Measurements from ENCODE around the gene RBM10. TPM values are rescaled to one million over a fixed set of nuclear protein-coding genes. Genes with fewer than 3 reads are reported as not detected.

The RBM10 gene
- total RNA-seq, 1 donor from 2014 or later, result 27.8 TPM

GRCh38 chrX:47180346-47180745, 35.3 kb downstream of the RBM10 start:
- TF ChIP-seq CTCF (IDR thresholded peaks at IDR 0.05; ENCODE audit: borderline replicate concordance), result no peak
- no peaks in the 10 kb centered on the region for H3K4me1 ChIP-seq
- DNase-seq, result no peak
- intact Hi-C loops (cut with micrococcal nuclease), result no loop called here
- H3K27me3 ChIP-seq (ENCODE audit: low read depth), result no peaks in the 10 kb centered on the region
- no peak overlapping the region for H3K4me3 ChIP-seq
- peaks cover 46% of the 10 kb centered on the region for H3K36me3 ChIP-seq
- H3K27ac ChIP-seq (replicated peaks), result no peak overlapping the region
- H3K9me3 ChIP-seq (replicated peaks), result no peaks in the 10 kb centered on the region

GRCh38 chrX:47181301-47181700, 36.3 kb downstream of the RBM10 start:
- H3K4me1 ChIP-seq, result no peaks in the 10 kb centered on the region
- no peak for TF ChIP-seq CTCF (IDR thresholded peaks at IDR 0.05; ENCODE audit: borderline replicate concordance)
- peaks cover 56% of the 10 kb centered on the region for H3K36me3 ChIP-seq
- H3K9me3 ChIP-seq (replicated peaks), result no peaks in the 10 kb centered on the region
- H3K27ac ChIP-seq (replicated peaks), result no peak overlapping the region
- H3K4me3 ChIP-seq, result no peak overlapping the region
- H3K27me3 ChIP-seq (ENCODE audit: low read depth), result no peaks in the 10 kb centered on the region
- intact Hi-C loops (cut with micrococcal nuclease), result no loop called here
- no peak for DNase-seq

GRCh38 chrX:47182106-47182700, 37.2 kb downstream of the RBM10 start:
- no peak overlapping the region for H3K4me3 ChIP-seq
- peaks cover 51% of the 10 kb centered on the region for H3K36me3 ChIP-seq
- H3K27me3 ChIP-seq (ENCODE audit: low read depth), result no peaks in the 10 kb centered on the region
- no peaks in the 10 kb centered on the region for H3K9me3 ChIP-seq (replicated peaks)
- no peak for DNase-seq
- H3K4me1 ChIP-seq, result no peaks in the 10 kb centered on the region
- intact Hi-C loops (cut with micrococcal nuclease), result no loop called here
- H3K27ac ChIP-seq (replicated peaks), result no peak overlapping the region
- TF ChIP-seq CTCF (IDR thresholded peaks at IDR 0.05; ENCODE audit: borderline replicate concordance), result no peak

- H3K9me3 ChIP-seq (replicated peaks), result no peaks in the 10 kb centered on the region
- intact Hi-C loops (cut with micrococcal nuclease), result no loop called here
- no peaks in the 10 kb centered on the region for H3K27me3 ChIP-seq (ENCODE audit: low read depth)
- no peak for DNase-seq
- no peak overlapping the region for H3K27ac ChIP-seq (replicated peaks)
- H3K4me1 ChIP-seq, result no peaks in the 10 kb centered on the region
- H3K4me3 ChIP-seq, result no peak overlapping the region
- TF ChIP-seq CTCF (IDR thresholded peaks at IDR 0.05; ENCODE audit: borderline replicate concordance), result no peak
- H3K36me3 ChIP-seq, result peaks cover 40% of the 10 kb centered on the region
Measured at GRCh38 chrX:47184486-47184885, 39.5 kb downstream of the RBM10 start.

- H3K36me3 ChIP-seq, result peaks cover 40% of the 10 kb centered on the region
- no peak for DNase-seq
- intact Hi-C loops (cut with micrococcal nuclease), result no loop called here
Measured at GRCh38 chrX:47185241-47185640, 40.2 kb downstream of the RBM10 start.

More at GRCh38 chrX:47185241-47185640, 40.2 kb downstream of the RBM10 start:
- Histone ChIP-seq H3K27me3 (ENCODE audit: low read depth) (no peaks in the 10 kb centered on the region), H3K27ac (replicated peaks) (no peak overlapping the region), H3K4me1 (no peaks in the 10 kb centered on the region), H3K4me3 (no peak overlapping the region), H3K9me3 (replicated peaks) (no peaks in the 10 kb centered on the region)
- no peak for TF ChIP-seq CTCF (IDR thresholded peaks at IDR 0.05; ENCODE audit: borderline replicate concordance)
